Osteocyte (in vitro differentiated cells): ENCODE results near the gene HAUS1. TPM values are rescaled to one million over a fixed set of nuclear protein-coding genes. Genes with fewer than 3 reads are reported as not detected.
A peak's percentile ranks its signal among the peaks of the same experiment; 100 is the strongest.

ENCODE experiments used
- DNase-seq: peaks from one replicate; pipeline ENCODE4 v3.0.0; 2021; ENCODE audit warnings: mixed read lengths; ENCODE audit not compliant: unreplicated experiment; ENCODE audit errors: extremely low spot score
- H3K27ac Mint-ChIP-seq: one replicate; pipeline ENCODE4 v1.8.0; 2021; ENCODE audit warnings: mild to moderate bottlenecking, mixed read lengths; ENCODE audit not compliant: unreplicated experiment
- H3K27me3 Mint-ChIP-seq: one replicate; pipeline ENCODE4 v1.8.0; 2021; ENCODE audit warnings: mixed read lengths; ENCODE audit not compliant: unreplicated experiment
- H3K36me3 Mint-ChIP-seq: one replicate; pipeline ENCODE4 v1.8.0; 2021; ENCODE audit warnings: mixed read lengths; ENCODE audit not compliant: unreplicated experiment
- H3K4me1 Mint-ChIP-seq: one replicate; pipeline ENCODE4 v1.8.0; 2021; ENCODE audit warnings: mixed read lengths; ENCODE audit not compliant: unreplicated experiment
- H3K4me3 Mint-ChIP-seq: one replicate; pipeline ENCODE4 v1.8.0; 2021; ENCODE audit warnings: mild to moderate bottlenecking, moderate library complexity, mixed read lengths; ENCODE audit not compliant: unreplicated experiment
- H3K9me3 Mint-ChIP-seq: one replicate; pipeline ENCODE4 v1.8.0; 2021; ENCODE audit warnings: mixed read lengths; ENCODE audit not compliant: unreplicated experiment
- CTCF ChIP-seq: fragments of 200-600 bp; sonication (generic); IDR thresholded peaks from 2 replicates; pipeline ENCODE4 v1.5.0; 2021; ENCODE audit warnings: antibody characterized with exemption, mild to moderate bottlenecking, moderate library complexity
- total RNA-seq: library from RNA; stranded (reverse); gene quantifications from 2 replicates; pipeline ENCODE4 v1.2.1, GENCODE V29; 2021

HAUS1 gene
- total RNA-seq, 1 donor from 2014 or later: 37.0 TPM

- H3K36me3 Mint-ChIP-seq: no peaks in the 10 kb centered on the region
- H3K4me1 Mint-ChIP-seq: no peaks in the 10 kb centered on the region
- H3K27me3 Mint-ChIP-seq: no peaks in the 10 kb centered on the region
- no peak overlapping the region for H3K4me3 Mint-ChIP-seq
- H3K9me3 Mint-ChIP-seq: no peaks in the 10 kb centered on the region
- peak; percentile 42 for DNase-seq
- H3K27ac Mint-ChIP-seq: no peak overlapping the region
- TF ChIP-seq CTCF: no peak
Measured at GRCh38 chr18:46061387-46061786, 42.8 kb upstream of the HAUS1 start.

- Mint-ChIP-seq H3K27ac (no peak overlapping the region), H3K4me3 (no peak overlapping the region), H3K4me1 (no peaks in the 10 kb centered on the region), H3K36me3 (no peaks in the 10 kb centered on the region), H3K9me3 (no peaks in the 10 kb centered on the region), H3K27me3 (no peaks in the 10 kb centered on the region)
- TF ChIP-seq CTCF: no peak
- peak; percentile 21 for DNase-seq
Measured at GRCh38 chr18:46061796-46062195, 42.4 kb upstream of the HAUS1 start.

GRCh38 chr18:46062781-46063180 is 41.4 kb upstream of the HAUS1 start:
- Mint-ChIP-seq H3K4me1 (no peaks in the 10 kb centered on the region), H3K27ac (no peak overlapping the region), H3K9me3 (peaks cover 3% of the 10 kb centered on the region), H3K4me3 (no peak overlapping the region), H3K27me3 (no peaks in the 10 kb centered on the region), H3K36me3 (no peaks in the 10 kb centered on the region)
- peak; percentile 68 for DNase-seq
- no peak for TF ChIP-seq CTCF

- Mint-ChIP-seq H3K27ac (no peak overlapping the region), H3K27me3 (no peaks in the 10 kb centered on the region), H3K36me3 (no peaks in the 10 kb centered on the region), H3K4me1 (peaks cover 9% of the 10 kb centered on the region), H3K4me3 (no peak overlapping the region), H3K9me3 (peaks cover 4% of the 10 kb centered on the region)
- TF ChIP-seq CTCF: no peak
- DNase-seq: no peak
Measured at GRCh38 chr18:46067438-46068007, 36.7 kb upstream of the HAUS1 start.

GRCh38 chr18:46068763-46069162 is 35.4 kb upstream of the HAUS1 start:
- H3K4me1 Mint-ChIP-seq: peaks cover 17% of the 10 kb centered on the region
- H3K36me3 Mint-ChIP-seq: no peaks in the 10 kb centered on the region
- H3K9me3 Mint-ChIP-seq: peaks cover 4% of the 10 kb centered on the region
- no peak for TF ChIP-seq CTCF
- H3K27me3 Mint-ChIP-seq: no peaks in the 10 kb centered on the region
- H3K4me3 Mint-ChIP-seq: no peak overlapping the region
- no peak for DNase-seq
- no peak overlapping the region for H3K27ac Mint-ChIP-seq
